GM21737 (cell line): ENCODE results near the gene PDIA6.
"Not testable (repeated sequence)": the region's sequence is repeated elsewhere in the genome, so short reads cannot be mapped to it uniquely, and the experiment has no call there.

ENCODE experiments used
- ATAC-seq: cut with Tn5 transposase; IDR thresholded peaks from one replicate; pipeline ENCODE4 v1.9.1; 2021; ENCODE audit warnings: mild to moderate bottlenecking, moderate library complexity; ENCODE audit not compliant: unreplicated experiment

Gene PDIA6

DNA sequence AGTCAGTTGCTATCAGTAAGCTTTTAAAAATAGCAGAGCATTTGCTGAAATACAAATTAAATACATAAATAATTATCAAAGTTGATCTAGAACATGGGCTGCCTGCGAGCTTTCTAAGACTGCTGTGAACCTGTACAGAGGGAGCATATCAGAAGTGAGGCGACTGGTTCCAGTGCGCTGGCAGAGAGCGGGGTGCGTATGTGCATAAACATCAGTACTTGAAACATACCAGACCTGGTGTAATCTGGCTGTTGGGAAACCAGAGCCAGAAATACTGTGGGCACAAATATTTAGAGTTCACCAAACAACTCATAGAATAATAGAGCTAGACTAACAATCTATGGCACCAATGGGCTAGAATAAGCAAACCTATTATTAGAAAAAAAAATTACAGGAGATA is 27.3 kb downstream of the PDIA6 start:
- ATAC-seq: no peak

- ATAC-seq: no peak
Measured at GRCh38 chr2:10784719-10785118, 27.9 kb downstream of the PDIA6 start.

DNA sequence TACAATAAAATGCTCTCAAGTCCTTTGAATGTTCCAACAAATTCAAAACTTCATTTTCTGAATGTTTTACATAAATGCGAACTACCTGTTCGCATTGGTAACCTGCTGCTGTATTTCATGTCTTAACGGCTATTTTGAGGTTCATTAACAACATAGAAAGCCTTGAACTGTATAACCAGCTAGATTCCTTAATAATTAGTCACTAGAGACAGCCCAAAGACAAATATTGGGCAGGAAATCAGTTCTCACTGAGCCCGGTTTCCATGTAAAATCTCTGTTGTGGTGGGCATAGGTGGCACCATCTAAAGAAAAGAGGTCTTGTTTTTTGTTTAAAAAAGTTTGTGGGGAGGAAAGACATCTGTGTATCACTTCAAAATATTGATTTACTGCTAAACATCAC is 29.2 kb downstream of the PDIA6 start:
- ATAC-seq: no peak

DNA sequence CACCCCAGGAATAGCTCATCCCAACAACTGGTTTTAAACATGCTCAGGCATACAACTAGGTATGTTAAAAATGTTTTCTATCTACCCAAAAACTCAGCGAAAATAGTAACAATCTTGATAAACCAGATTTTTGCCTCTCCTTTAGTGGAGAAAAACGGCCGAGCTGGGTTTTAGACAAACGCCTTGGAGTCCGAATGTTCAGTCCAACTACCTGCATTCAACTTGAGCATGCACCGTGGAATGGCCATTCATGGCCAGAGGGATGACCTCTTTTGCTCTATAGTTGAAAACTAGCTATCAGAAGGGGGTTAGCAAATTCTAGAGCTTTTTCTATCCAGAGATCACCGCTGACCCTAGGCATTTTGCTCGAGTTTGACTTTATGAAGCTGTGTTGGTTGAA is 30.8 kb downstream of the PDIA6 start:
- ATAC-seq: no peak

DNA sequence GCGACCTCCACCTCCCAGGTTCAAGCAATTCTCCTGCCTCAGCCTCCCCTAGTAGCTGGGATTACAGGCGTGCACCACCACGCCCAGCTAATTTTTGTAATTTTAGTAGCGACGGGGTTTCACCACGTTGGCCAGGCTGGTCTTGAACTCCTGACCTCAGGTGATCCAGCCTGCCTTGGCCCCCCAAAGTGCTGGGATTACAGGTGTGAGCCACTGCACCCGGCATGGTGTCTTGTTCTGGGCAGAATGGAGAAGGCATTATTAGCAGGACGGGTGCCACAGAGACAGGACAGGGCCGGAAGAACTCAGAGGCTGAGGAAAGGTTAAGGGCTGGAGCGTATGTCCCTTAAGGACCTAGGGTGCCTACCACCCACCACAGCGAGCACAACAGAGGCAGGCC is 31.8 kb downstream of the PDIA6 start:
- ATAC-seq: not testable (repeated sequence)

- ATAC-seq: no peak
Measured at GRCh38 chr2:10780491-10780820, 32.1 kb downstream of the PDIA6 start.

GRCh38 chr2:10779776-10780490 is 32.7 kb downstream of the PDIA6 start:
- no peak for ATAC-seq

GRCh38 chr2:10778724-10779115 is 33.9 kb downstream of the PDIA6 start:
- no peak for ATAC-seq

DNA sequence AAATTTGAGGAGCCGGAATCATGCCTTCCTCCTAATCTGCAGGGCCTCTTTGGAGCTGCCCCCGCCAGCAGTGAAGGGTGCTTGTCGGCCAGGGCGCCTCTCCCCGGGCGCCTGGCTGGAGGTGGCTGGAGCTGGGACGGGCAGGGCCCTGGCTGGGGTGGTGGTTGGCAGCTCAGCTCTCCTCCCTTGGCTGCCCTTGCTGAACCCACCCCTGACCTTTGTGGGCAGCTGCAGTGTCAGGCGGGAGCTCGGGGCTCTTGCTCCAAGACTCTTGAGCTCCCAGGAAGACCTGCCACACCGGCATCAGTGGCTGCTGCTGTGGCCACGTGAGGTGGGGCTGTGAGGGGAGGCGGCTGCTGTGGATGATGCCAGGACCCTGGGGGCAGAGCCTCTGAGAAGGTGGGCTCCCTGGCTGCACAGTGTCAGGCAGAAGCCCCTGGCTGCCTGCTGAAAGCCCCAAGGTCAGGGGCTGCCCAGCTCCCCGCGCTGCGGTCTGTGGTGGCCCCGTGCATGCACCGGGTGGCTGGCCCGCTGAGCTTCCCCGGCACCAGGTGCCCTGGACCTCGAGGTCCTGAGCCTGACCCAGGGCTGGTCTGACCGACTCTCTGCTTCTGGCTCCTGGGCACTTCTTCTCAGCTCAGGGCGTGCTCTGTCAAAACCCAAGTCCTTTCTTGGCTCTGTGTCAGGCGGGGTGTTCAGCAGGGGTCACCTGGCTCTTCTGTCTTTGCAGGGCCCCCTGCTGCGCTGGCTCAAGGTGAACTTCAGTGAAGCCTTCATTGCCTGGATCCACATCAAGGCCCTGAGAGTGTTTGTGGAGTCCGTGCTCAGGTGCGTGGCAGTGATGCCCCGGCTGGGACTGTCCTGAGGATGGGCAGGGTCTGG is 34.5 kb downstream of the PDIA6 start:
- ATAC-seq: no peak

GRCh38 chr2:10777111-10777841 is 35.3 kb downstream of the PDIA6 start:
- ATAC-seq: no peak

- no peak for ATAC-seq
Measured at GRCh38 chr2:10776231-10776977, 36.2 kb downstream of the PDIA6 start.

DNA sequence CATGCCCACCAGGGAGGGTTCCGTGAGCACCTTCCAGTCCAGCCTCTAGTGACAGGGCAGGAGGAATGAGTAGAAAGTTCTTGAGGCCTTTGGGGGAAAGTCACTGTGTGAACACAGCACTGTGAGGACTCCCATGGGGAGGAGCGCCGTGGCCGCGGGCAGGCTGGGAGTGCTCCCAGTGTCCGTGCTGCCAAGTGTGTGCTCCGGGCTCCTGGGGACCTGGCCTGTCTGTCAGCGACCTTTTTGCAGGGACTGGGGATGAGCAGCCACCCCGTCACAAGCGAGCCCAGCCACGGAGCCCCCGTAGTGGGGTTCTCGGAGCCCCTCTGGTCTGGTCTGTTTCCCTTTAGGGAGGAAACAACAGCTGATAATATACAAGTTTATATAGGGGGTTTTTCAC is 36.8 kb downstream of the PDIA6 start:
- no peak for ATAC-seq

GRCh38 chr2:10775021-10775780 is 37.4 kb downstream of the PDIA6 start:
- no peak for ATAC-seq

DNA sequence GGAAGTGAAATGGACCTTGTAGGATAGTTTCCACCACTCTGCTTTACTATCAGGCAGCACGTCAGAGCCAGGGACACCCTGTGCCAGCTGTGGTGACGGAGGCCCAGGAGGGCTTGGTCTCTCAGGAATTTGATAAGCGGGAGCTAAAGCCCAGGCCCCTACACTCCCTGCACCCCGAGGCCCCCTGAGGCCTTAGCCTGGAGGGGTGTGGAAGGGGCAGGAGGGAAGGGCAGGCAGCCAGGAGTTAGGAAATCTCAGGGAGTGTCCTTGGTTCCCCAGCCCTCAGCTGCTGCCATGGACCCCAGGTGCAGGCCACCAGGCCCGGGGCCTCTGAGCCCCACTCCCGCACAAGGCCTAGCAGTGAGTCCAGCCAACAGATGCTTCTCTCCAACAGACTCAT is 38.2 kb downstream of the PDIA6 start:
- no peak for ATAC-seq

DNA sequence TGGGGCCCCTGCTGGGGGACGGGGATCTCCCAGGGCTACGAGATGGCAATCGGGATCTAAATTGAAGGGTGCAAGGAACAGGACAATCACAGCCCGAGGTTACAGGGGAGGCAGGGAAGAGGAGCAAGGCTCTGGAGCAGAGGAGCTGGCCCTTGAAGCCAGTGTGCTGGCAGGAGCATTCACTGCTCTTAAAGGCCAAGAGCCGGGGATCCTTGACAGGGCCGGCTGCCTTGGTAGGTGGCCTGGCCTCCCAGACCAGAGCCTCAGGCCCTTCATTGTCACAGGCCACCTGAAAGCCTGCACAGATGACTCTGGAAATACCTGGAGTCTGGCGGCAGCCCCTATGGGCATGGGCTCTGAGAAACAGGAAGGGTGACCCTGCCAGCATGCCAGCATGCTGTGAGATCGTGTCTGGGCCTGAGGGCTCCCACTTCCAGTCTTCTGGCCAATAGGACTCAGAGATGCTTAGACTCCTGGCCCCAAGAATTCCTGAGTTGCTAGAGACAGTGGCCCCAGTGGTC is 38.7 kb downstream of the PDIA6 start:
- no peak for ATAC-seq

DNA sequence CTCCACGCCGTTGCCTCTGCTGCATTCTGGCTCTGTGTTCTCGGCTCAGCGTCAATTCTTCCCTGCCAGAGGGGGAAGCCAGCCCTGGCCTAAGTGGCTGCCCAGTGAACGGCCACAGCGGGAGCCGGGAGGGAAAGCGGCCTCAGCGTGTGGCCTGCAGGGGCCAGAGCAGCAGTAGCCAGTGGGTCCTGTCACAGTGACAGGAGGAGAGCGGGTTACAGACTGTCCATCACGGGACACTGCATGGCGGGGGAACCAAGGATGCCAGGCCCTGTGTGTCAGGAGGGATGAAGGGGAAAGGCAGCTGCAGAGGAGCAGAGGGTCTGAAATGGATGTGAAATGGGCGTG is 39.7 kb downstream of the PDIA6 start:
- no peak for ATAC-seq

DNA sequence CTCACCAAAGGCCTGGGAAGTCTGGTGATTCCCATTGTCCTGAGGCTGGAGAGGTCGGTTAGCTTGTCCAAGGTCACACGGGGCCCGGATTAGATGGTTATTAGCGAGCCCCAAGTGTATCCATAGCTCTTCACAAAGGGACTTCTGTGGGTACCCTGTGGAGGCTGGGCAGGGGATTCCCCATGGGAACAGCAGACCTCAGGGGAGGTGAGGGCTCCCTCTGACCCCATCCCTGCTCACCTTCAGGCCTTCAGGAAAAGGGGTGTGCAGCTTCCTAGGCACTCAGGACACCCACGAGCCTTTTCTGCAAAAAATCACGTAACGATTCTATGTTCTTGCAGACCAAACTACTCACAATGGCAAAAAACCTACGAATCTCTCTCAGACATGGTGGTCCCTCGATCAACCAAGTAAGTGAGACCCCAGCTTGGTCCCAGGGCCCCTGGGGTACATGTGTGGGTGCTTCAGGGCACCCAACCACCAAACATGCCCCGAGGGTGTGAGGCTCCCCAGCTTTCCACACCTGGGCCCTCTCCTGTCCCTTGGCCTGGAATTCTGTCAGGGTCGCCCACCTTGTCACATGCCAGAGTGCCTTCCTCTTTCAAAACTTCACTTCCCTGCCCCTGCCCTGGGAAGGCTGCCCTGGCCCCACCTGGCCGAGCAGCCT is 40.3 kb downstream of the PDIA6 start:
- no peak for ATAC-seq

DNA sequence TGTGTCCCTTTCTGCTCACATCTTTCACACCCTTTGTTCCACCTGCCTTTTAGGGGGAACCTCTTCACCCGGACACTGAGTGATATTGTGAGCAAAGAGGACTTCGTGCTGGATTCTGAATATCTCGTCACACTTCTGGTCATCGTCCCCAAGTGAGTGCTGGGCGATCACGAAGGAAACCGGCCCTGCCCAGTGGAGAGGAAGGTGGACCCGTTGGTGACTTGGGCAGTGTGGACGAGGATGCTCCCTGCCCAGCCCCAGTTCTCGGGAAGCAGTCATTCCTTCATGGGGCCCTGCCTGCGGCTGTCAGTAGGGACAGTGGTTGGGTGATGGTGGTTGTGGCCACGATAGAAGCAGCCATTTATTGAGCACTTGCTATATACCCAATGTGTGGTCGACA is 40.8 kb downstream of the PDIA6 start:
- no peak for ATAC-seq

DNA sequence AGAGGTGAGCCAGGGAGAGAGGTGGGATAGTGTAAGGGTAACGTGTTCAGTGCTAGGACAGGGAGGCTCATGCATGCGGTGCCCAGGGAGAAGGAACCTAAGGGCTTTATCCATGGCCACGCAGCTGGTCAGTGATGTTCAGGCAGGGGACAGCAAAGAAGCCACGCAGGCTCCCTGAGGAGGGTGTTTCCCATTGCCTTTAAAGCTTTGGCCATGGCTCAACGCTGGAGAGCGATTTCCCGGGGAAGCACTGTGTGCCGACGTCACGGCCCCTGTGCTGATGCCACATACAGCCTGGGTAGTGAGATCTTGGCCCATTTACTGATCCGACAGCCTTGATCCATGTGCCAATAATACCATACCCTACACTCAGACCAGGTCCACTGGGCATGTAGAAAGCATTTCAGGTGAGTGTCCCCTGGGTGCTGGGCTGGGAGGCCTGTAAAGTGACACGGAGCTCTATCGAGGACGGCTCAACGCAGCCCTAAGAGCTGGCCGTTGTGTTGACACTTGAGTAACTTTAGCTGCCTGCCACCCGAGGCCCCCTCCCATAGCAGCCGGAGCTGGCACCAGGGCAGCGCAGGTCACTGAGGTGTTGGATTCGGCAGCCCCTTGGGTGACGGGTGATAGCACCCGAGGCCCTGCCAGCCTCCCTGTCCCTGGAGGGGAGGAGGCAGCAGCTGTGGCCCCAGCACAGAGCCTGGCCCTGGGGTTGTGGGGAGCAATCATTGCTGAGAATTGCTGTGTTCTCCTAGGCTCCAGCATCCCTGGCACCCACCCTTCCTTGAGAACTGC is 41.4 kb downstream of the PDIA6 start:
- no peak for ATAC-seq
